Transverse colon (tissue), 4 donors: ENCODE data around the gene CDH13. TPM values are rescaled to one million over a fixed set of nuclear protein-coding genes. Genes with fewer than 3 reads are reported as not detected.

Experiments
- DNase-seq: peaks from one replicate; pipeline ENCODE4 v3.0.0-alpha.2; 2019
- H3K27ac ChIP-seq, 4 donors: fragments of 200-600 bp; sonication (generic); 2 replicates each; pipeline ENCODE4 v1.5.1; 2016 to 2018; ENCODE audit warnings: inconsistent platforms in 4 of 4
- H3K27me3 ChIP-seq: fragments of 200-600 bp; sonication (generic); 2 replicates; pipeline ENCODE4 v1.5.1; 2017; ENCODE audit warnings: inconsistent platforms
- H3K36me3 ChIP-seq, 4 donors: fragments of 200-600 bp; sonication (generic); 2 replicates each; pipeline ENCODE4 v1.5.1; 2017 to 2019; ENCODE audit warnings: inconsistent platforms in 4 of 4
- H3K4me1 ChIP-seq, 4 donors: fragments of 200-600 bp; sonication (generic); 2 replicates each; pipeline ENCODE4 v1.5.1; 2017 to 2020; ENCODE audit warnings: inconsistent platforms in 4 of 4
- H3K4me3 ChIP-seq, 4 donors: fragments of 200-600 bp; sonication (generic); 1 replicate in 1 of 4; 2 replicates in 3 of 4; pipeline versions ENCODE4 v1.5.1 to v1.6.1; 2017 to 2019; ENCODE audit warnings: inconsistent platforms in 4 of 4
- H3K9me3 ChIP-seq, 2 donors: fragments of 200-600 bp; sonication (generic); 2 replicates each; pipeline ENCODE4 v1.5.1; 2017 to 2019; ENCODE audit warnings: inconsistent platforms in 2 of 2
- EP300 ChIP-seq: sonication (generic); formaldehyde crosslinking; IDR thresholded peaks from one replicate; pipeline ENCODE4 v1.6.1; 2017; ENCODE audit warnings: antibody characterized with exemption, low read depth
- POLR2A ChIP-seq: fragments of 450-650 bp; IDR thresholded peaks from one replicate; pipeline ENCODE4 v1.6.1; 2016; ENCODE audit warnings: antibody characterized with exemption, mild to moderate bottlenecking, moderate library complexity
- POLR2AphosphoS5 ChIP-seq, 3 donors: sonication (generic); formaldehyde crosslinking; IDR thresholded peaks; one replicate each; pipeline ENCODE4 v1.6.1; 2016; ENCODE audit warnings: antibody characterized with exemption in 3 of 3
- WGBS, 2 donors: methylation state at CpG; one replicate each; pipeline ENCODE4 v1.1.5; 2018; ENCODE audit warnings: low coverage in 1 of 2; 5-methylcytosine and 5-hydroxymethylcytosine counted together
- in situ Hi-C, 4 donors: fragments of 200-750 bp; cut with MboI; loops; one replicate each; pipeline versions ENCODE4 v1.15.0 to v1.15.1; 2017; ENCODE audit warnings: low sequenced_read_pairs in 3 of 4, low pct_ligation_motif_present in 1 of 4, low pct_unique_long_range_greater_than_20kb in 1 of 4
- intact Hi-C: fragments of 100-400 bp; cut with DNase I; formaldehyde crosslinking; loops from one replicate; pipeline ENCODE4 v1.15.1; 2023; ENCODE audit warnings: low total_unique reads
- total RNA-seq, 4 donors: library from RNA; depleted of rRNA; stranded (reverse); fragments of >200 nt; gene quantifications; one replicate each; pipeline ENCODE4 v1.1.0, GENCODE V29; 2016
- TF ChIP-seq, protein P1 (sequence below), 5 experiments: fragments of 200-600 bp in 3 of 5; fragments of 450-650 bp in 2 of 5; sonication (generic) in 3 of 5; IDR thresholded peaks; 1 replicate in 2 of 5; 2 replicates in 3 of 5; pipeline ENCODE4 v1.5.1; 2016 to 2017; ENCODE audit warnings: antibody characterized with exemption in 5 of 5, inconsistent platforms in 3 of 5, mild to moderate bottlenecking in 2 of 5, moderate library complexity in 1 of 5

The CDH13 gene
- total RNA-seq, 4 donors from 2014 or later = 3.8 to 28.1 (median 5.8) TPM

DNA sequence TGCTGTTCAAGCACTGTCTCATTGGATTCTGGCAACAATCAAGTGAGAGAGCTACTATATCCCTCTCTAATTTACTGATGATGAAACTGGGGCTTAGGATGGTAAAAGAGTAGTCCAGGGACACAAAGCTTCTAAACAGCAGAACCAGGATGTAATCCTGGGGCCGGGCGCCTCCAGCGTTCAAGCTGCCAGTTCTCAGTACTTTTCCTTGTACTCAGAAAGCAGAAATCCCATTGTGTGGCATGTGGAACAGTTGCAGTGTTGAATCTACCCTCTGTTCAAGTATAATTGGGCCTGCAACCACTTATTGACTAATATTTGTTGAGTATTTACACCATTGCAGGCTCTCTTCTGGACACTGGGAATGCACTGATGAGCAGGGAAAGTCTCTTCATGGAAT is 14.5 kb upstream of the CDH13 start:
- intact Hi-C loops = no loop called here
- Histone ChIP-seq H3K27ac (no peak overlapping the region), H3K9me3 (no peaks in the 10 kb centered on the region), H3K36me3 (no peaks in the 10 kb centered on the region), H3K4me1 (no peaks in the 10 kb centered on the region), H3K27me3 (no peaks in the 10 kb centered on the region), H3K4me3 (no peak overlapping the region)
- WGBS, 2 donors = 65% methylated on average over 3 of the region's 3 CpGs; no CpG with 5 or more reads in 1 of the 2 donors
- no peak for DNase-seq
- in situ Hi-C loops = no loop called here
- TF ChIP-seq POLR2AphosphoS5 (IDR thresholded peaks at IDR 0.05) = no peak
- TF ChIP-seq, protein P1, sequence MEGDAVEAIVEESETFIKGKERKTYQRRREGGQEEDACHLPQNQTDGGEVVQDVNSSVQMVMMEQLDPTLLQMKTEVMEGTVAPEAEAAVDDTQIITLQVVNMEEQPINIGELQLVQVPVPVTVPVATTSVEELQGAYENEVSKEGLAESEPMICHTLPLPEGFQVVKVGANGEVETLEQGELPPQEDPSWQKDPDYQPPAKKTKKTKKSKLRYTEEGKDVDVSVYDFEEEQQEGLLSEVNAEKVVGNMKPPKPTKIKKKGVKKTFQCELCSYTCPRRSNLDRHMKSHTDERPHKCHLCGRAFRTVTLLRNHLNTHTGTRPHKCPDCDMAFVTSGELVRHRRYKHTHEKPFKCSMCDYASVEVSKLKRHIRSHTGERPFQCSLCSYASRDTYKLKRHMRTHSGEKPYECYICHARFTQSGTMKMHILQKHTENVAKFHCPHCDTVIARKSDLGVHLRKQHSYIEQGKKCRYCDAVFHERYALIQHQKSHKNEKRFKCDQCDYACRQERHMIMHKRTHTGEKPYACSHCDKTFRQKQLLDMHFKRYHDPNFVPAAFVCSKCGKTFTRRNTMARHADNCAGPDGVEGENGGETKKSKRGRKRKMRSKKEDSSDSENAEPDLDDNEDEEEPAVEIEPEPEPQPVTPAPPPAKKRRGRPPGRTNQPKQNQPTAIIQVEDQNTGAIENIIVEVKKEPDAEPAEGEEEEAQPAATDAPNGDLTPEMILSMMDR (IDR thresholded peaks at IDR 0.05) = no peak
- no peak for TF ChIP-seq EP300
- TF ChIP-seq POLR2A = no peak

DNA sequence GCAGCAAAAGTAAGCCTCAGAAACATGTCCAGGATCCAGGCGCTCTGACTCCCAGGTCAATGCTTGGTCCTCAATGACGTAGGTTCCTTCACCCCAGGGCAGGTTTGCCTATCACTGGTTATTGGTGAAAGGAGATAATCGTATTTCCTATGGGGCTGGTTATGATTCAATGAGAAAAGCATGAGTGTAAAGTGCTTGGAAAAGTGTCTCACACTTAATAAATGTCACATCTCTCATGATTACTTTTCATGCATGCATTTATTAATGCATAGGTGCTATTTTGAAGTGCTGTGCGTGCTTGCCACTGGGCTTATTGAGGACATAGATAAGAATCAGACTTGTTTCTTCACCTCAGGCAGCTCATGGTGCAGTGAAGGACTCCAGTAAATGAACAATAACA is 10.4 kb upstream of the CDH13 start:
- Histone ChIP-seq H3K9me3 (no peaks in the 10 kb centered on the region), H3K27ac (no peak overlapping the region), H3K36me3 (no peaks in the 10 kb centered on the region), H3K4me3 (no peak overlapping the region), H3K27me3 (no peaks in the 10 kb centered on the region), H3K4me1 (no peaks in the 10 kb centered on the region)
- no peak for DNase-seq
- TF ChIP-seq EP300 (no peak), POLR2A (no peak), POLR2AphosphoS5 (IDR thresholded peaks at IDR 0.05) (no peak)
- TF ChIP-seq, protein P1 (IDR thresholded peaks at IDR 0.05) = no peak
- in situ Hi-C loops = no loop called here
- WGBS, 2 donors = 78 to 87% methylated on average over 3 to 4 of the region's 4 CpGs
- intact Hi-C loops = no loop called here

DNA sequence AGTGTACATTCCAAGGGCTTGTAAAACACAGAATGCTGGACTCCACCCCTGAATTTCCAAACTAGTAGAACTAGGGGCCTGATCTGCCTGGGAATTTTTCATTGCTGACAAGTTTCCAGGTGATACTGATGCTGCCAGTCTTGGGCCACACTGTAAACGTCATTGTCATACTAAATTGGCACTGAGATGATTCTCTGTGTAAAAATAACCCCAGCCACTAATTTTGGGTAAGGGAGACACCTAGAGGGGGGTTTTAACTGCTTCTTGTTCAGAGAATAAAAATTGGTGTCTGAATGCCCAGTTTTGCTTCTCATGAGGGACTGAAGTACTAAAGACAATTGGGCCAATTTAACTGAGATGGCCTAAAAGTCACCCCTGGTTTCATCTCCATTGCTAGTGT is 5.0 kb upstream of the CDH13 start:
- no peak for DNase-seq
- TF ChIP-seq POLR2AphosphoS5 (IDR thresholded peaks at IDR 0.05) (no peak), POLR2A (no peak), EP300 (no peak)
- TF ChIP-seq, protein P1 (IDR thresholded peaks at IDR 0.05) = no peak
- Histone ChIP-seq H3K9me3 (no peaks in the 10 kb centered on the region), H3K27me3 (peaks cover 28% of the 10 kb centered on the region), H3K4me1 (peaks cover 0 to 3% (median under 1%) of the 10 kb centered on the region in 4 donors), H3K27ac (no peak overlapping the region), H3K36me3 (no peaks in the 10 kb centered on the region), H3K4me3 (no peak overlapping the region)
- intact Hi-C loops = no loop called here
- in situ Hi-C loops = no loop called here
- WGBS, 2 donors = 12% methylated on average over 1 of the region's 1 CpG; no CpG with 5 or more reads in 1 of the 2 donors

DNA sequence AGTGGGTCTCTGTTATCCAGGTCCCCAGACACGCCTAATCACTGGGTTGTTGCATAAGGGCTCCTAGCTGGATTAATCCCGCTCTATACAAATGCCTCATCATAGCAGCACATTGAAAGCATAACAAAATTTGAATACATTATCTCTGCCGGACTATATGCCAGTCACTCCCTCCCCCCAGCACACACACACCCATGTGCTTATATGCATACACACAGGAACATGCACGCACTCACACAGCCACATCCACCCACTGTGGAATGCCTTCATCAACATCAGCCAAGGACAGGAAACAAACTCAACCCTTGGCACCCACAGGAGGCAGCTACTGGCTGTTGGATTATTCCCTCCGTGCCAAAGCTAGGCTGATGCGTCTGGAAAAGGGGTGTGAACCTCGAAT is 3.5 kb upstream of the CDH13 start:
- DNase-seq = no peak
- H3K4me1 ChIP-seq = peaks cover 5 to 17% (median 8%) of the 10 kb centered on the region in 4 donors
- intact Hi-C loops (no loop called here), in situ Hi-C loops (no loop called here)
- no peaks in the 10 kb centered on the region for H3K36me3 ChIP-seq
- H3K9me3 ChIP-seq = no peaks in the 10 kb centered on the region
- 67% methylated on average over 7 of the region's 7 CpGs; no CpG with 5 or more reads in 1 of the 2 donors for WGBS, 2 donors
- TF ChIP-seq POLR2AphosphoS5 (IDR thresholded peaks at IDR 0.05) (no peak), POLR2A (no peak), EP300 (no peak)
- TF ChIP-seq, protein P1 (IDR thresholded peaks at IDR 0.05) = no peak
- no peak overlapping the region for H3K27ac ChIP-seq
- peaks cover 42% of the 10 kb centered on the region for H3K27me3 ChIP-seq
- H3K4me3 ChIP-seq = no peak overlapping the region
